ENCODE data around the gene COPS2.
"Not testable (repeated sequence)": the region's sequence is repeated elsewhere in the genome, so short reads cannot be mapped to it uniquely, and the experiment has no call there.

COPS2 gene

DNA sequence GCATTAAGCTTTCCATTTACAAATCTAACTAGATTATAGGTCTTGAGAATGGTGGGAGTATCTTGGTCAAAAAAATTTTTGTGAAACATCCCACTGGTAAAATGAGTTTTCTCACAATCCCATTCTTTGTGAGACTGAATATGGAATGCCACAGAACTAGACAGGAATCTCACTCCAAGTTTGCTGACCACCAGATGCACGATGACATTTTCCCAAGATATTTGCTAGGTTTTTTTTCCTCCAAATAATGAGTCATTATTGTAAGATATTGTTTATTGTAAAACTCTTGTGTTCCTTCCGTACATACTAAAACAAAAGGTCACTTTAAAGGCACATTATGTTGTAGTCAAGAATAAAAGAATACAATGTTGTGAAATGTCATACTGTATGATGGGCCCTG is 53.9 kb downstream of the COPS2 start:
- no peak for DNase-seq

DNA sequence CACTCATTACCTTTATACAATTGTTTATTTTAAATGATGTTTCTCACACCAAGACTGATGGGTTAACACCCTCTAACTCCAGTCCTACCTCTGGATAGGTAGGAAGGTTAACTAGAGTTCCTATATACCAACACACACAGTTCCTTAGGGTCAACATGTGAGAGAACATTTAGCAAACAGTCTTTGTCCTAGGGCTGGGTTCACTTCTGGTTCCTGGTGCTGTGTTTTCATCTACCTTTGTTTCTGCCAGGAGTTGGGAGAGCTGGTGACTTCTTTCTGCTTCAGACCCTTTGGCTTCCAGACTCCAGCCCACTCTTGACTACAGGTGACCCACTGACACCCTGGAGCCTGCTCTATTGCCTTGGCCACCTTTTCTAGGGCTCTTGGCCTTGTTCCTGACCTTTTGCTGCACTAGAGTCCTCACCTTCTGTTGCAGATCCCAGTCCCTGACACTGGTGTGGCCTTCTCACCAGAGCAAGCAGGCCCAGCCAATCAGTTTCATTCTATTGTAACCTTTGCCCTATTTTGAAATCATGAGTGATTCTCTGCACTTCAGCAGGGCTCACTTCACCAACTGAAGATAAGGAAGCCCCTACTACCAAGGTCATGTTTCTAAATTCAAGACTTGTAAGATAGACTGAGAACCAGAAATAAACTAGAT is 59.2 kb downstream of the COPS2 start:
- no peak for DNase-seq

DNA sequence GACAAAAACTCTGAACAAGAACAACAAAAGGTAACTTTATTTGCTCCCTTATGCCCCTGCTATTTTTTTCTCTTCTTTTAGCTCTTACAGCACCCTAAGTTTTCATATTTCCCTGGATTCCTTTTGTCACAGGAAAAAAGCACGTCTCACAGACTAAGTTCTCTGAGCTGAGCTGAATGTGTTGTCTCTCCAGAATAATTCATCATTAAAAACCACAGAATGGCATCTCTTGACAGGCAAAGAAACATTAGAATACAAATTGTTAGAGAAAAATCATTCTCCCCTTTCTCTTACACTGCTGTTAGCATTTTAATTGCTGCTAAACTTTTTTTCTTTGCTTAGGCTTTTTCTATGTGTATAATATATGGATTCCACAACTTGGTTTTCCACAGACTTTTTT is 60.5 kb downstream of the COPS2 start:
- DNase-seq = no peak

DNA sequence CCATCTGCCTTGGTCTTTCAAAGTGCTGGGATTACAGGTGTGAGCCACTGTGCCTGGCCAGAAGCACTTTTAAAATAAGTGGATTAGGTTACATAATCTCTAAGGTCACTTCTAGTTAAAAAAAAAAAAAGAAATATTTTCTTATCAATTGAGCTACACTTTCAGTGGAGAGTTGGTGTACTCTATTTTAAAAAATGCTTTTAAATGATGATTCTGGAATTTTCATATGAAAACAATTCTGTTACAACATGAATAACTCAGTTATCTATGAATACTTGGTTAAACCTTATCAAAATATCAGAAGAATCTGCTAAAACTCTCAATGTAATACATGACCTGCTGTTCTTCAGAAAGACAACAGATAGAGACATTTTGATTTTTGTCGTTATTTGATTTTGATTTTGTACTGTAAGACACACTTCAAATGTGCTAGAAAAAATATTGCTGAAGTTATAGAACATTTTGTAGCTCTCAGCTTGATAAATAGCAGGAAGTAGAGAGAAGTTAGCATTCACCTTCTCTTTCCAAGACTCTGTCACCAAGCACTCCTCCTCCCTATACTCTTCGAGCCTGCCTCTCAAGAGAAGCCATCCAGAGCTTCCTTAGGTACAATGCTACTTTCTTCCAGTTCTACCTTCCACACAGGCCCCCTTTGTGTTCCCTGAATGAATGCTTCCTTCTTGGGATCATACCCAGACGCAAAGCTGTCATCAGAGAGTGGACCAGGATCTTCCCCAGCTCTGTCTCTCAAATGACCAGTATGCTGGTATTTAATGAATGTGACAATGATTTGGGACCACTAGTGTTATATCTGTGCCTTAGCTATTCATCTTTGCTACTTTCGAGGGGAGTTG is 61.9 kb downstream of the COPS2 start:
- no peak for DNase-seq

DNA sequence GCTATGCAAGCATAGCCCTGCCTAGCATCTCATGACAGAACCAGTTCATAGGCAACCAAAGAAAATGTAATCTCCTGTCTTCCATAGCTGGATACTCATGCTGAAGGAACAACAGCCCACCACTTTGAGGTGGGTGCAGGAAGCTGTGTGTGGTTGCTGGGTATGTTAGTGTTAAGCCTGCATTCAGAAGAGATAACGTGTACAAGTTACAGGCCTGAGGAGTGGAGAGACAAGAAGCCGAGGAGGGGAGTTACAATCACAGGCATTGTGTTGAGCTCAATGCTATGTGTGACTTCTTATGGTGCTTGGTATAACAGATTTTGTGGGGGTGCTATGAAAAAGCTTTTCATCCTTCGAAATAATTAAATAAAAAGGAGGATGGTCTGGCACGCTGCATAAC is 66.4 kb downstream of the COPS2 start:
- DNase-seq = no peak

DNA sequence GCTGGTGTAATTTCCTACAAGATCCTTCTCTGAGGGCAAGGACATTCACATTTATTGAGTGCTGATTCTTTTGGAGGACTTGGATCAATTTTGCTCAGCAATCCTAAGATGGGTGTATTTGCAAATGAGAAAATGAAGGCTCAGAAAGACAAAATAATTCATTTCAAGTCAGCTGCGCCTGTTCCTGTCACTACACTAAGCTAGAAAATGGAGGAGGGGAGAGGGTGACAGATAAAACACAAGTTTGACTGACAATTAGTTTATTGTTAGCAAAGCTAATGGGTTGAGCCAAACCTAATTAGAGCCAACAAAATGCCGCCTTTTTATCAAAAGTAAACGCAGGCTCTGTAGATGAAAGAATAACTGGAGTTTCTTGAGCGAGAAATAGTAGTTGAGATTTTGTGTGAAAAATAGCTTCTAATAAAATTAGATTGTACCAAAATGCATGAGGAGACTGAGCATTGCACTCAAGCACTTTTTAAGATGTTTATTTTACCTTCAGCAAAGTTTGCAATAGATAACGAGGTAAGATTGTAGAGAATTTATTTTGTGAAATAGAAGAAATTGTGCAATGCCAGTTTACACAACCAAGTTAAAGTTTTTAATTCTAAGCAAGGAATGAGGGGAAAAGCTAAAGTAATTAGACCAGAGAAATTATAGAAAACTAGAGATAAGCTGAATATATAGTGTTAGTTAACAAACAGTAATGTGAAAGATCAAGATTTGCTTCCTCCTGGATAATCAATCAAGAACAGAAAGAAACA is 69.5 kb downstream of the COPS2 start:
- DNase-seq = no peak

DNA sequence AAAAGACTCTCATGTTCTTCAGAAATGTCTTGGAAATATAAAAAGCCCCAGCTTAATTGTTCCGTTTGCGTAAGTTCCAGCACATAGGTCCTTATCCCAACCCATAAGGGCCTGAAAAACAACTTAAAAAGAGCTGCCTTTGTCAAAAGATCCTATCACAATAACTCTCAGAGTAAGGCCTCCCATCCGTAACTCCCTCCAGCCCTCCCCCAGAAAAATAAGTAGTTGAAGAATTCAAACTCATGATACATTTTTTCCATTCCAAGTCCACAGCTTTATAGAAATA is 71.2 kb downstream of the COPS2 start:
- no peak for DNase-seq

DNA sequence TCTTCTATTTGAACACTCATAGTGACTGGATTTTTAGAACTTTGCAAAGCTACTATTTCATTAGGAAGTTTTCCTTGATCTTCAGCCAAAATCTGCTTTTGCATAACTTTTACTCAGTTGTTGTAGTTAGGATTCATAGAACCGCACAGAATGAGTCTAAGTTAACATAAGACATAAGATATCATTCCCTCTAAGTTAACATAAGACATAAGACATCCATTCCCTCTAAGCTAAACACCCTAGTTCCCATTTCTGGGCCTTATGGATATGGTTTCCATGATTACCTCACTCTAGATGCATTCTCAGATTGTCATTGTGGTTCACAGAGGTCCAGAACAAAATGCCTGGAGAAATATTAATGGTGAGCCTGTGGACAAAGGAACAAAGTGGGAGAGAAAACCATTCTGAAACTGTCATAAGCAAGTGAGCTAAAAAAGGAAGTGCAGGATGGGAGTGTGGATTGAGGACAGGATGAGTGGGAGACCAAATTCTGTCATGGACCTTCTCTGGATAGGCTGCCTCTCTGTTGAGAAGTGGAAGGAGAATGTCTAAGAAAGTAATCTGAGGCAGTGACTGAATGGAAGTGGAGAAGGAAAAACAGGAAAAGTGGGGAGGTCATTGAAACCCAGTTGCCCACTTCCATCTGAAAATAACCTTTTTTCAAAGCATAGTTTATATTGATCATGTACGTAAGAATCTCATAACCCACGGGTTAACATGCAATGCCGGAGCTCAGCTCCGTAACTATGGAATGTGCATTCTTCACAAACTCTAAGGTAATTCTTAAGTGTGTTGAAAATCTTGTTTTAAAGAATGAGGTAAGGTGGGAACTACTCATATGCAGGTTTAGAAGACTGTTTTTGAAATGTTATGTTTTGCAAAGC is 71.8 kb downstream of the COPS2 start:
- DNase-seq = no peak

DNA sequence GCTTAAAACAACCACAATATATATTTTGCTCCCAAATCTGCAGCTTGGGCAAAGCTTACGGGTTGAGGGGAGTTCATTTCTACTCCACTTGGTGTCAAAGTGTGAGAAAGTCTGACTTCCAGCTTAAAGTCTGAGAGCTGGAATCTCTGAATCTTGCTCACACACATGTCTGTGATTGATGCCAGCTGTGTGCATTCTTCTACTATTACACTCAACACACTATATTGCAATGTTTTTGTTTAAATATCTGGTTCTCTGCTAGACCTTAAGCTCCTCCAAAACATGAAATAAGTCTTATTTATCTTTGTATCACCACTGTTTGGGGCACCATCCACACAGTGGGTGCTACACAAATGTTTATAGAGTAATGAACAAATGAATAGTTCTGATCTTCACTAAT is 72.4 kb downstream of the COPS2 start:
- no peak for DNase-seq

DNA sequence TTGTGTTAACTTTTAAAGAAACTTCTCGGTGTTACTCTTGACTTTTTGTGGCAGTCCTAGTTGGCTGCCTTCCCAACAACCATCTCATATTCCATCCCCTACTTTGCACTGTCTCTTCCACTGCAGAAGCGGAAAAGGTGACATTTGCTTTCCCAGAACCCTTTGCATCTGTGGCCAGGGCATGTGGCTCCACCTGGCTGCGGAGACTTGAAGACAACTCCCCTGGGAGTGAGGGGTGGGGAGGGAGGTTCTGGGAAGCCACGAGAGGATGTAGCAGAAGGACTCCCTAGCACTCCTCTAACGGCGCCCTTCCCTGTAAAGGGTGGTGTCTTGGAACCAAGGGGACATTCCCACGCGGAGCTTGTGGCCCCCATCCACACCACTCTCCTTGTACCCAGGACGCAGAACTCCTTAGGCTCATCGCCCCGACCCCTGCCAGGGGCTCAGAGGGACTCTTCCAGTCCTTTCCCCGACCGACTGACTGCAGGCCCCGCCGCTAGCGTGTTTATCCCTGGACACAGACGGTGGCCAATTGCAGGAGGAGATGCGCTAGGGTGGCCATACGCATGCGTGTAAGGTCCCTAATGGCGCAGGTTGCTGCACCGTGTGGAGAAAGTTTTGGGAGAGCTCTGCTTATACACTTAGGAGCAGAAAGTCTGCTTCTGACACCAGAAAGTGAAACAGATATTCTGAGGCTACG is 75.9 kb downstream of the COPS2 start:
- no peak for DNase-seq

DNA sequence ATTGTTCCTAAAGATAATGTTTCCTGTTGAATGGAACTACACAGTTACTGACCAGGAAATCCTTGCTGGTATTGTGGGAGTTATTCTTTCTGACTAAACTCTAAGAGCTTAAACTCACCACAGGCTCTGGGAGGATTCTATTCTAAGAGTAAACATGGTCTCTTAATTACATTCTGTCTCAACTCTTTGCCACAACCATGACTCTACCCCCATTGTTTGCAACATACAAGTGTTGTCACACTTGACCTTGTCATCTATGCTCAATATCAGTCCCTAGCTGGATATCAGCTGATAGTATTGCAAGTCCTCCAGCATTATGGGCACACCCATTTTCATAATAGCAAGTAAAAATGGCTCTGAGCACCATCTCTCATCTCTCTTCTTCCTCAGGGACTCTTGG is 79.5 kb downstream of the COPS2 start:
- DNase-seq = no peak

DNA sequence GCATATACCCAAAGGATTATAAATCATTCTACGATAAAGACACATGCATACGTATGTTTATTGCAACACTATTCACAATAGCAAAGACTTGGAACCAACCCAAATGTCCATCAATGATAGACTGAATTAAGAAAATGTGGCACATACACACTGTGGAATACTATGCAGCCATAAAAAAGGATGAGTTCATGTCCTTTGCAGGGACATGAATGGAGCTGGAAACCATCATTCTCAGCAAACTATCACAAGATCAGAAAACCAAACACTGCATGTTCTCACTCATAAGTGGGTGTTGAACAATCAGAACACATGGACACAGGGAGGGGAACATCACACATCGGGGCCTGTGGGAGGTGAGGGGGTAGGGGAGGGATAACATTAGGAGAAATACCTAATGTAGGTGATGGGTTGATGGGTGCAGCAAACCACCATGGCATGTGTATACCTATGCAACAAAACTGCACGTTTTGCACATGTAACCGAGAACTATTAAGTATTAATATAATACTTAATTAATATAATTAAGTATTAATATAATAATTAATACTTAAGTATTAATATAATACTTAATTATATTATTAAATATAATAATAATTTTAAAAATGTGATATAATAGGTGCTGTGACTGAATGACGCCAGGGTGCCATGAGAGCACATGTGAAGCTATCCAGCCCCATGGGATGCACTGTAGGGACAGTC is 80.7 kb downstream of the COPS2 start:
- not testable (repeated sequence) for DNase-seq
